ENCODE results near the gene ZDHHC16.

GRCh38 chr10:97434557-97434956 is 11.4 kb upstream of the ZDHHC16 start:
- TF ChIP-seq CTCF (IDR thresholded peaks at IDR 0.05) (no peak), POLR2A (IDR thresholded peaks at IDR 0.05) (no peak)

Measured in esophagus squamous epithelium (tissue), 4 donors.